ENCODE results near the gene NME3.
A peak's percentile ranks its signal among the peaks of the same experiment; 100 is the strongest.

NME3 gene

GRCh38 chr16:1793578-1794220 is 22.4 kb upstream of the NME3 start, which contains the start of gene IGFALS:
Gene IGFALS, minus strand, starts transcription at chr16:1793705. Its CDS starts 53 bp downstream, at chr16:1793652.
- no peak for DNase-seq

GRCh38 chr16:1792836-1793577 is 21.7 kb upstream of the NME3 start:
- DNase-seq, result no peak

GRCh38 chr16:1791943-1792812 is 20.8 kb upstream of the NME3 start:
- DNase-seq, result no peak

- DNase-seq, result no peak
Measured at GRCh38 chr16:1791256-1791942, 20.1 kb upstream of the NME3 start.

- DNase-seq, result no peak
Measured at GRCh38 chr16:1790611-1791255, 19.4 kb upstream of the NME3 start.

- no peak for DNase-seq
Measured at GRCh38 chr16:1790261-1790610, 18.9 kb upstream of the NME3 start.

- no peak for DNase-seq
Measured at GRCh38 chr16:1789643-1790045, 18.3 kb upstream of the NME3 start.

- no peak for DNase-seq
Measured at GRCh38 chr16:1788708-1789100, 17.4 kb upstream of the NME3 start.

- DNase-seq, result no peak
Measured at GRCh38 chr16:1788095-1788707, 16.9 kb upstream of the NME3 start.

GRCh38 chr16:1787322-1788094 is 16.2 kb upstream of the NME3 start:
- no peak for DNase-seq

- DNase-seq, result no peak
Measured at GRCh38 chr16:1787056-1787321, 15.6 kb upstream of the NME3 start.

GRCh38 chr16:1786242-1787055 is 15.1 kb upstream of the NME3 start:
- no peak for DNase-seq

GRCh38 chr16:1785846-1786170 is 14.5 kb upstream of the NME3 start:
- no peak for DNase-seq

- no peak for DNase-seq
Measured at GRCh38 chr16:1784977-1785845, 13.9 kb upstream of the NME3 start.

GRCh38 chr16:1782408-1783264 is 11.3 kb upstream of the NME3 start, which contains the start of the genes NUBP2 and SPSB3:
Gene NUBP2, plus strand, starts transcription at chr16:1782960. Its CDS starts 61 bp downstream, at chr16:1783021.
Gene SPSB3, minus strand, starts transcription at chr16:1782571. Its CDS starts 1,088 bp downstream, at chr16:1781483.
- DNase-seq, result peak; percentile 100

GRCh38 chr16:1781758-1782407 is 10.5 kb upstream of the NME3 start:
- DNase-seq, result peak; percentile 23

- no peak for DNase-seq
Measured at GRCh38 chr16:1781254-1781653, 9.9 kb upstream of the NME3 start.

- DNase-seq, result no peak
Measured at GRCh38 chr16:1780677-1781072, 9.3 kb upstream of the NME3 start.
